Fibroblast of villous mesenchyme (primary cell): Measurements from ENCODE around the gene CYP27B1. TPM values are rescaled to one million over a fixed set of nuclear protein-coding genes. Genes with fewer than 3 reads are reported as not detected.
A peak's percentile ranks its signal among the peaks of the same experiment; 100 is the strongest.

Experiments
- DNase-seq: peaks from one replicate; pipeline ENCODE4 v3.0.0-alpha.2; 2010; ENCODE audit warnings: low read depth
- H3K4me3 ChIP-seq: 2 replicates; pipeline ENCODE4 v1.5.1; 2011; ENCODE audit warnings: low read depth, mild to moderate bottlenecking, low read length
- total RNA-seq: library from RNA; depleted of rRNA; stranded (reverse); fragments of >200 nt; gene quantifications from 2 replicates; pipeline ENCODE4 v1.2.3, GENCODE V29; 2012
- TF ChIP-seq, protein P1 (sequence below): IDR thresholded peaks from 2 replicates; pipeline ENCODE4 v1.5.1; 2012; ENCODE audit warnings: low read depth, mild to moderate bottlenecking, low read length; ENCODE audit not compliant: insufficient read depth

Gene CYP27B1
- total RNA-seq, 1 donor = 3.0 TPM

DNA sequence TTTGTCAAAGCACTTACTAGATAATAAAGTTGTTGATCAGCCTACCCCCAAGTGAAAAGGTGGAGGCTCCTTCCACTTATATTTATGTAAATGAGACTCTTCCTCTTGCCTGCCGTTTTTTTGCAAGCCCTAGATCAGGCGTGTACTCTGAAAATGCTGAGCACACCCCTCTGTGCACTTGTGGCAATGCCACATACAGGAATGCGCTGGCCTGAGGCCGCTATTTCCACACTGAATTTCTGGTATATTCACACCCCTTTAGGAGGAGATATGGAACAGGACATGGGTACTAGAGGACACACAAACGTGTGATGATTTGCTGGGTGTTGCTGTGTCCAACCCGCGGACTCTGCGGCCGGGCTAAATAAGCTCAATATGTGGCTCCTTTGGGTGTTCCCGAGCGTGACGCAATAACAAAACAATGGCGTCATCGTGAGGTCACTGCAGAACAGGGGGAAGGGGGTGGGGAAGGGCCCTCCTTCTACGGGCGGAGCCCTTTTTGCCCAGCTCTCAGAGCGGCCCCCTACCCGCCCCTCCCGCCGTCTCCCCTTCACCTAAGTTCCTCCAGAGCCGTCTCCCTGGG is 22.6 kb downstream of the CYP27B1 start:
- TF ChIP-seq, protein P1, sequence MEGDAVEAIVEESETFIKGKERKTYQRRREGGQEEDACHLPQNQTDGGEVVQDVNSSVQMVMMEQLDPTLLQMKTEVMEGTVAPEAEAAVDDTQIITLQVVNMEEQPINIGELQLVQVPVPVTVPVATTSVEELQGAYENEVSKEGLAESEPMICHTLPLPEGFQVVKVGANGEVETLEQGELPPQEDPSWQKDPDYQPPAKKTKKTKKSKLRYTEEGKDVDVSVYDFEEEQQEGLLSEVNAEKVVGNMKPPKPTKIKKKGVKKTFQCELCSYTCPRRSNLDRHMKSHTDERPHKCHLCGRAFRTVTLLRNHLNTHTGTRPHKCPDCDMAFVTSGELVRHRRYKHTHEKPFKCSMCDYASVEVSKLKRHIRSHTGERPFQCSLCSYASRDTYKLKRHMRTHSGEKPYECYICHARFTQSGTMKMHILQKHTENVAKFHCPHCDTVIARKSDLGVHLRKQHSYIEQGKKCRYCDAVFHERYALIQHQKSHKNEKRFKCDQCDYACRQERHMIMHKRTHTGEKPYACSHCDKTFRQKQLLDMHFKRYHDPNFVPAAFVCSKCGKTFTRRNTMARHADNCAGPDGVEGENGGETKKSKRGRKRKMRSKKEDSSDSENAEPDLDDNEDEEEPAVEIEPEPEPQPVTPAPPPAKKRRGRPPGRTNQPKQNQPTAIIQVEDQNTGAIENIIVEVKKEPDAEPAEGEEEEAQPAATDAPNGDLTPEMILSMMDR = no peak
- DNase-seq = peak; percentile 90
- peak overlapping the region; percentile 99 for H3K4me3 ChIP-seq

DNA sequence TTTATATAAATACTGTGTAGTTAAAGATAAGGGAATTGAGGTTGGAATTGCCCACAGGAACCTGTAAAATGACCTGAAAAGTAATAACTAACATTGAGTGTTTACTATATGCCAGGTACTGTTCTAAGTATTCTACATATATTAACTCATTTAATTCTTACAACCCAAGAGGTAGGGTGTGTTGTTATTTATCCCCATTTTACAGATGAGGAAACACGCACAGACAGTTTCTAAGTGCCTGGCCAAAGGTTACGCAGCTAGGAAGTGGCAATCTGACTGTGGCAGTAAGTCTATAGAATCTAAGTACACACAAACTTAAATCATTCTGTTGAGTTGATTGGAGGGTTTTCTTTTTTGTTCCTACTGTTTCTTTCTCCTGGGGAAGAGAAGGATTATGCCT is 23.1 kb downstream of the CYP27B1 start:
- TF ChIP-seq, protein P1 = no peak
- no peak for DNase-seq
- H3K4me3 ChIP-seq = no peak overlapping the region

DNA sequence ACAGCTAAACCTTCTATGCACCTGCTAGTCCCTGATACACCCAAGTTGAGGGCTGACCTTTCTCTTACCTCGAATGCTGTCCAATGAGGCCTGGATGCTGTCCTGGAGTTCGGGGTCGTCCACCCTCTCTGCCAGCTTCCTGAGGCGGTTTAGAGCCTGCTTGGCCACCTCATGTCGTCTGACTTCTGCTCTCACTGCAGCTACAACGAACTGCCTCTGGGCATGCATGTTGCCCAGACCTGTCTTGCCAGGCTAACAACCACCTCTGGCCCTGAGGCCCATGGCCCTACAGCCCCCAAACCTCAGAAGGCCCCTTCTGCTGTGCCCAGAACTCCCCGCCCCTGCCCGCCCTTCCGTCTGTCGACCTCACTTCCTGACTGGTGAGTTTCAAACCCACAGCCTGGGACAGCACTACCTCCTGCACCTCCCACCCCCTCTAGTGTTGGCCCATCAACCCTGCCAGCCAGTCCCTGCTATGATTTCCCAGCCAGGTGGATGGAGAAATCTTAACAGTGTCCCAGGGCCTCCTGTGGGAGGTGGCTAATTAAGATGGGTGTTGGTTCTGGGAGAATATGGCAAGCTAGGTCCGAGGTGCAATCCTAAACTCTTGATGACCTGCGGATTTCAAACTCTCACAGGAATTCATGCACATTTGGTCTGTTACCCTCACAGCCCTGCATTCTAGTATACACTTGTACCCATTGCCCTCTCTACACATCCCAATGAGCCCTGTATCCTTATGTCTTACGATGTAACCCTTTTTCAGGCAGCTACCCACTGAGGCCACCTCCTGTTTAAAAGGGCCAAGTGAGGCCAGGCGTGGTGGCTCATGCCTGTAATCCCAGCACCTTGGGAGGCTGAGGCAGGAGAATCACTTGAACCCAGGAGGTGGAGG is 24.8 kb downstream of the CYP27B1 start:
- DNase-seq = no peak

DNA sequence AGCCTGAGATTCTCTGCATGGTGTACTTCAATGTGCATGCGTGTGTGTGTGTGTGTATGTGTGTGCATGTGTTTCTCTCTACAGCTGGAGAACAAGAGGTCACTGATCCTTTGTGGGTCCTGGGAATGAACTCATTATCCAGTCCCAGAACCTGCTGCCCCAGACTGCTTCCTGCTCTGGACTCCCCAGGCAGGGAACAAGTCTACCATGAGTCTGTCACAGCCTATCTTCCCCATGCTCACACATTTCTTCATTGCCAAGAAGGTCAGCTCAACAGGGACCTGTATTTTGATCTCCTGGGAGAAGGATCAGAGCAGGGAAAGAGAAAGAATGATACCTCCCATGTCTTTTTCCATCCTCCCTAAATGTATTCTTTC is 25.5 kb downstream of the CYP27B1 start:
- DNase-seq = no peak
- TF ChIP-seq, protein P1 = no peak
- no peak overlapping the region for H3K4me3 ChIP-seq

More for the DNA sequence above, 24.8 kb downstream of the CYP27B1 start:
- H3K4me3 ChIP-seq = no peak overlapping the region
- TF ChIP-seq, protein P1 = no peak

DNA sequence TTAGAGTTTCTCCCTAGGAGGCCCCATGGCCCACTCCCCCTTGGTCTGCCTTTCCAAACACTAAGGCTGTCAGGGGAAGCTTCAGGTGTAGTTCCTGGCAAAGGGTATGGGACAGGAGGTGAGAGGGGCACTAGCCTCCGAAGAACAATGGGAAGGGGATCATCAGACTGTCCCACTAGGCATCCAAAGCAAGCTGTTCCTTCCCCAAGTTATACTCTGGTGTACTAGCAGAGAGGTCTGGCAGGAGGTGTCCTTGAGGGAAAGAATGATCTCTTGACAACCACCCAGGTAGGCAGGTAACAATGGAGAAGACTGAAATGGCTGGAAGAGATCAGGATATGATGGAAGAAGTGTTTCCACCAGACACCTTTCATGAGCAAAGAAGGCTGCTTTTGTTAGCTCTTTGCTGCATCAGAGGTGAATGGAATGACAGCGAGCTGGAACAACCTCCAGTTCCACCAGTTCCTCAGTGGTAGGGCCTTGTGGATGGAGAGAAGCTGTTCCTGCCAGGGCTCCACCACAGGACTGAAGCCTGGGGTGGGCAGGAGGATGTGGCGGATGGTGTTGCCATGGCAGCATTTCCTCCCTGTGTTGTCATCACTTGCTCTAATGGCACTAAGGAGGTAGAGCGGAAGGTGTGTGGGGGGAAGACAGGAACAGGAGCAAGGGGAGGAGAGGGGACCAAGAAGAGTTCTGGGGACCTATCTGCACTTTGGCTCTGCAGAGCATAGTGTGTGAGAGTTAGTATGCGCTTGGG is 26.0 kb downstream of the CYP27B1 start:
- TF ChIP-seq, protein P1 = no peak
- H3K4me3 ChIP-seq = no peak overlapping the region
- no peak for DNase-seq

DNA sequence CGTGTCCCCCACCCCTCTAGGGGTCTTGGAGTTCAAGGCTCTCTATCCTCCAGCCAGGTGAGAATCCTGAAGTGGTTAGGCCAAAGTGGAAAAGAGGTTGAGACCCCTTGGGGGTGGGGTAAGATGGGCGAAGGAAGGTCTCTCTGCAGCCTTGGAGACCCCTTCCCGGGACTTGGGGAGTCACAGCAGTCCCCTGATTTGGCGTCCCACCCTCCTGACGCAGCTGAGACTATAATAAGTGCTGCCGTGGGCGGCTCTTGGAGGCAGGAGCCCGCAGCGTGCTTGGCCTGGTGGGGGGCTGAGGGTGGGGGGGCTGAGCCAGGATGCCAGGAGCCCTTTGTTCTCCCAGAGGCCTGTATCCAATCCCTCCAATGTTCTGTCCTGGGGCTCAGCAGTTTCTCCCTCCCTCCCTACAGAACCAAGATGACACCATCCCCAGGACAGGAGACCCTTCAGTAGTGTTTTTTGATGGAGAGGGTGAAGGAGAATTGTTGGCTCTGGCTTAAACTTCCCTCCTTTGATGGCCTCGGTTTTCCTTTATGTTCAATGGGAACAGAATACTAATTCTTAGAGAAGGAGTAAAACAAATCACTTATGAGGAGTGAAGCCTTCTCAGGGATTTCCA is 26.9 kb downstream of the CYP27B1 start:
- TF ChIP-seq, protein P1 = no peak
- no peak overlapping the region for H3K4me3 ChIP-seq
- DNase-seq = no peak
